ENCODE measurements around the gene CHST15. TPM values are rescaled to one million over a fixed set of nuclear protein-coding genes. Genes with fewer than 3 reads are reported as not detected.
A peak's percentile ranks its signal among the peaks of the same experiment; 100 is the strongest.

Gene CHST15
- total and polyA plus RNA-seq, 2 of the 8 experiments (the other 6 are each of a cell fraction or from before 2014, with no cell fraction given) = 8.8 to 9.1 TPM

DNA sequence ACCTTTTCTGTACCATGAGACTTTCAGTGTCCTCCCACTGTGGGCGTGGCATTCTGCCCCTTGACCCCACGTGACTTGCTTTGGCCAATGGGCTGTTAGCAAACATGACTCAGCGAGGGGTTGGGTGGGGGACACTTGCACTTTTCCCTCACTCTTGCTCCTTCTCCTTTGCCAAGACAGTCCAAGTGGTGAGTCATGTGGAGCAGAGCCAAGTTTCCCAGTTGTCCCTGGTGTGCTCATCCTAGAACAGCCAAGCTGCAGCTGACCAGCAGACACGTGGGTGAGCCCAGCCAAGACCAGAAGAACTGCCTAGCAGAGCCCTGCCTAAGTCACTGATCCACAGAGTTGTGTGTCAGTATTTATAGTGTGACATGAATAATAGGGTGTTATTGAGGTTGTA is 119.0 kb downstream of the CHST15 start:
- DNase-seq (ENCODE audit: low read depth in 1 of 2, low spot score in 2 of 2) (peak in 1 of 2 experiments; percentile 46), FAIRE-seq (no peak)
- H2BK15ac ChIP-seq (ENCODE audit: low read length) = no peak overlapping the region
- ChIA-PET CTCF (ENCODE audit: partially characterized antibody) (interaction anchor here (1.2 to 5.2 kb wide), 4 partner anchors 21 to 392 kb away, joined by 3 to 29 read pairs (median 4); no protein-coding TSS in a partner anchor), POLR2A (ENCODE audit: partially characterized antibody) (interaction anchor here (1.2 kb wide), 1 partner anchor 12 kb away, joined by 3 read pairs; no protein-coding TSS in a partner anchor)
- TF ChIP-seq BRCA1 (IDR thresholded peaks at IDR 0.05; ENCODE audit: low read depth, low read length) = no peak
- TF ChIP-seq ASH2L (IDR thresholded peaks at IDR 0.05; ENCODE audit: low read length) = no peak
- no peak for TF ChIP-seq EP300 (IDR thresholded peaks at IDR 0.05; ENCODE audit: borderline replicate concordance in 1 of 2, low read depth in 2 of 2, low read length in 2 of 2)
- no peak for TF ChIP-seq BACH1 (IDR thresholded peaks at IDR 0.05; ENCODE audit: low read length)
- no peak for TF ChIP-seq TCF12 (IDR thresholded peaks at IDR 0.05; ENCODE audit: low read depth, low read length)
- TF ChIP-seq SP4 (IDR thresholded peaks at IDR 0.05; ENCODE audit: low read length) = no peak
- no peak for TF ChIP-seq RAD21 (IDR thresholded peaks at IDR 0.05 in 1 of 2, conservative IDR thresholded peaks at IDR 0.05 in 1 of 2; ENCODE audit: low read depth in 2 of 2, low read length in 2 of 2)
- TF ChIP-seq SP2 (IDR thresholded peaks at IDR 0.05; ENCODE audit: low read length) = no peak
- H4K8ac ChIP-seq (ENCODE audit: extremely low read depth, insufficient read depth, low read length) = no peak overlapping the region
- H3K9ac ChIP-seq (replicated peaks in 1 of 4; ENCODE audit: extremely low read depth in 1 of 4, low read depth in 3 of 4, low read length in 3 of 4) = no peak overlapping the region
- no peak overlapping the region for H4K91ac ChIP-seq (replicated peaks; ENCODE audit: insufficient read length, low read length)
- no peak overlapping the region for H3K4ac ChIP-seq (replicated peaks; ENCODE audit: insufficient read length, low read depth, low read length)
- peaks cover 19% of the 10 kb centered on the region; the same call in 1 of the 2 replicates for H3K23me2 ChIP-seq (ENCODE audit: low read depth, low read length)
- no peak overlapping the region for H3K4me3 ChIP-seq (ENCODE audit: extremely low read depth in 1 of 4, insufficient read depth in 2 of 4, low read depth in 3 of 4, low read length in 4 of 4)
- H3K27ac ChIP-seq (ENCODE audit: low read depth, low read length) = no peak overlapping the region
- no peak overlapping the region for H3K56ac ChIP-seq (replicated peaks; ENCODE audit: insufficient read length, low read depth, low read length)
- no peak overlapping the region for H3K14ac ChIP-seq (ENCODE audit: insufficient read length)
- H3K79me2 ChIP-seq (ENCODE audit: control insufficient read depth in 1 of 2, insufficient read depth in 2 of 2, low read length in 2 of 2) = no peaks in the 10 kb centered on the region
- no peak overlapping the region for H2BK20ac ChIP-seq (ENCODE audit: low read length)
- peaks cover 4 to 25% (median 12%) of the 10 kb centered on the region in 4 experiments for H3K4me1 ChIP-seq (replicated peaks in 1 of 4; ENCODE audit: control insufficient read depth in 3 of 4, insufficient read depth in 4 of 4, low read length in 3 of 4)
- H3K27me3 ChIP-seq (replicated peaks in 1 of 4; ENCODE audit: control insufficient read depth in 3 of 4, extremely low read depth in 1 of 4, insufficient read depth in 3 of 4, low read length in 3 of 4) = peaks cover 3 to 29% (median 25%) of the 10 kb centered on the region in 4 experiments
- H2BK12ac ChIP-seq (ENCODE audit: low read depth, low read length) = no peak overlapping the region
- no peak overlapping the region for H2BK120ac ChIP-seq (replicated peaks; ENCODE audit: low read depth, low read length)
- no peak overlapping the region for H3K4me2 ChIP-seq (ENCODE audit: insufficient read depth in 1 of 2, low read depth in 2 of 2, low read length in 2 of 2)
- no peak overlapping the region for H2BK5ac ChIP-seq (ENCODE audit: low read depth, low read length)
- H3K23ac ChIP-seq (ENCODE audit: insufficient read length) = no peak overlapping the region
- H4K5ac ChIP-seq (ENCODE audit: insufficient read length, low read depth, low read length) = no peak overlapping the region
- peaks cover 0 to 8% of the 10 kb centered on the region in 2 experiments for H4K20me1 ChIP-seq (replicated peaks in 1 of 2; ENCODE audit: control insufficient read depth in 1 of 2, insufficient read depth in 2 of 2, low read length in 2 of 2)
- no peak overlapping the region for H2AK5ac ChIP-seq (ENCODE audit: low read depth, low read length)
- 79% methylated on average over 4 of the region's 4 CpGs; no CpG with 5 or more reads in 1 of the 2 experiments for WGBS, 2 experiments (ENCODE audit: extremely low coverage in 1 of 2, insufficient coverage in 1 of 2, insufficient read length in 1 of 2, insufficient replicate concordance in 2 of 2, low coverage in 1 of 2, low lambda C conversion rate in 2 of 2, missing lambda C conversion rate in 1 of 2)
- H2AFZ ChIP-seq (ENCODE audit: low read length) = no peak overlapping the region
- H3K36me3 ChIP-seq (ENCODE audit: control insufficient read depth in 2 of 4, insufficient read depth in 4 of 4, low read length in 3 of 4) = peaks cover 0 to 3% (median 0%) of the 10 kb centered on the region in 4 experiments; a peak in 1 of 8 replicates
- H3K18ac ChIP-seq (ENCODE audit: extremely low read depth, low read length) = no peak overlapping the region
- no peaks in the 10 kb centered on the region for H3K79me1 ChIP-seq (ENCODE audit: low read depth, low read length)
- H3K9me3 ChIP-seq (ENCODE audit: insufficient read depth in 2 of 2, low read depth in 1 of 2, low read length in 1 of 2) = peaks cover 0 to 6% of the 10 kb centered on the region in 2 experiments; a peak in 2 of 4 replicates
